PFSK-1 (cell line): ENCODE measurements around the gene RTN1.

Experiments
- FOXP2 ChIP-seq: optimal IDR thresholded peaks from 2 replicates; pipeline ENCODE3; 2011; ENCODE audit warnings: borderline replicate concordance, control low read depth, inconsistent platforms; ENCODE audit not compliant: insufficient read depth; ENCODE audit errors: extremely low read length, extremely low read depth
- SIN3A ChIP-seq: IDR thresholded peaks from 2 replicates; pipeline ENCODE4 v1.6.1; 2012; ENCODE audit warnings: mild to moderate bottlenecking, low read length, moderate library complexity, borderline replicate concordance; ENCODE audit not compliant: insufficient read depth

DNA sequence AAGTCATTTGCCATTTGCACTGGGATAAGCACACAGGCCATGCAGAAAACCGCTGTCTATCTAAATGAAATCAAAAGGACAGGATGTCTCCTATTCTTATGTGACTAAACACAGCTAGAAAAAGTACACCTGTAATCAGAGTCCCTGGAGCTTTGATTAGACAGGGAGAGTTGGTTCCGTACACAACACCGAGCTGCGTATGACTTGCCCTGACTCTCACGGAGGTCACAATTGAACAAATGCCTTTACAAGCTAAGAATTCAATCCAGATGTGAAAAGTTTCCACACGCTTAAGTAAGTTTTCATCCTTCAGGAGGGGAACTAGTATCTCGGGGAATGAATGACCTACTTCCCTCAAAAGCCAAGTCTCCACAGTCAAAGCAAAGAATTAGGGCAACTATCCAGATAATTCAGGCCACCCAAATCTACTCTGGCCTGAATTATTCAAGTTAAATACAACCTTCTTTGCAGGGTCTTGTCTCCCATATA is 67.5 kb downstream of the RTN1 start:
- TF ChIP-seq SIN3A (no peak), FOXP2 (no peak)
